Neural progenitor cell (in vitro differentiated cells): ENCODE measurements around the gene FAM89B.

ENCODE experiments used
- CTCF ChIP-seq: fragments of 200-600 bp; sonication (generic); IDR thresholded peaks from 2 replicates; pipeline ENCODE4 v1.5.1; 2017; ENCODE audit warnings: antibody characterized with exemption, mild to moderate bottlenecking
- EZH2 ChIP-seq: fragments of 200-600 bp; sonication (generic); IDR thresholded peaks from 2 replicates; pipeline ENCODE4 v1.6.1; 2017; ENCODE audit warnings: antibody characterized with exemption, mild to moderate bottlenecking, moderate library complexity
- EZH2phosphoT487 ChIP-seq: fragments of 200-600 bp; sonication (generic); IDR thresholded peaks from 2 replicates; pipeline ENCODE4 v1.6.1; 2017; ENCODE audit warnings: antibody characterized with exemption

- TF ChIP-seq CTCF, result no peak
- no peak for TF ChIP-seq EZH2phosphoT487
- TF ChIP-seq EZH2, result no peak
These were observed 35.5 kb downstream of the FAM89B start for GRCh38 chr11:65607614-65608426.
